Fibroblast of the aortic adventitia (primary cell): ENCODE results near the gene MOB2. TPM values are rescaled to one million over a fixed set of nuclear protein-coding genes. Genes with fewer than 3 reads are reported as not detected.

Source experiments
- DNase-seq: peaks from one replicate; pipeline ENCODE4 v3.0.0-alpha.2; 2010; ENCODE audit warnings: low read depth
- H3K4me3 ChIP-seq: 2 replicates; pipeline ENCODE4 v1.5.1; 2011; ENCODE audit warnings: low read depth, mild to moderate bottlenecking, control low read depth, low read length, moderate library complexity
- CTCF ChIP-seq: IDR thresholded peaks from 2 replicates; pipeline ENCODE4 v1.5.1; 2011; ENCODE audit warnings: mild to moderate bottlenecking, low read length, control low read depth, inconsistent platforms; ENCODE audit not compliant: insufficient read depth
- total RNA-seq: library from RNA; depleted of rRNA; stranded (reverse); fragments of >200 nt; gene quantifications from 2 replicates; pipeline ENCODE4 v1.2.3, GENCODE V29; 2012; ENCODE audit warnings: low replicate concordance

The MOB2 gene
- total RNA-seq, 1 donor = 13.9 TPM

DNA sequence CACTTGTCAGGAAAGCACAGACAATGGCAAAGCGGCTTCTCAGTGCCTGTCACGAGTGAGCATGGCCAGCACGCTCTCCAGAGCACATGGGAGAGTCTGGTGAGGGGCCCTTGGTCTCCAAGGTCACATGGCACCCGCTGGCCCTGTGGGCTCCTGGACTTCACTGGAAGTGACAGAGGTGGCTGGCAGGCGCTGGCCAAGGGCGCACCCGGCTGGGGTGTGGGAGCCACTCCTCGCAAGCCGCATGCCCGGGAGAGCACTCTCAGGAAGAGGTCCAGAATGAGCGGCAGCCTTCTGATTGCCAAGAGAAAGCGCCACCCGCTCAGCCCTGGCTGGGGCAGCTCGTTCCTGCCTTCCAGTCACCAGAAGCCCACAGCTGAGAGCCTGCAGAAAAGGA is 17.1 kb upstream of the MOB2 start:
- no peak overlapping the region for H3K4me3 ChIP-seq
- no peak for TF ChIP-seq CTCF
- DNase-seq = no peak

DNA sequence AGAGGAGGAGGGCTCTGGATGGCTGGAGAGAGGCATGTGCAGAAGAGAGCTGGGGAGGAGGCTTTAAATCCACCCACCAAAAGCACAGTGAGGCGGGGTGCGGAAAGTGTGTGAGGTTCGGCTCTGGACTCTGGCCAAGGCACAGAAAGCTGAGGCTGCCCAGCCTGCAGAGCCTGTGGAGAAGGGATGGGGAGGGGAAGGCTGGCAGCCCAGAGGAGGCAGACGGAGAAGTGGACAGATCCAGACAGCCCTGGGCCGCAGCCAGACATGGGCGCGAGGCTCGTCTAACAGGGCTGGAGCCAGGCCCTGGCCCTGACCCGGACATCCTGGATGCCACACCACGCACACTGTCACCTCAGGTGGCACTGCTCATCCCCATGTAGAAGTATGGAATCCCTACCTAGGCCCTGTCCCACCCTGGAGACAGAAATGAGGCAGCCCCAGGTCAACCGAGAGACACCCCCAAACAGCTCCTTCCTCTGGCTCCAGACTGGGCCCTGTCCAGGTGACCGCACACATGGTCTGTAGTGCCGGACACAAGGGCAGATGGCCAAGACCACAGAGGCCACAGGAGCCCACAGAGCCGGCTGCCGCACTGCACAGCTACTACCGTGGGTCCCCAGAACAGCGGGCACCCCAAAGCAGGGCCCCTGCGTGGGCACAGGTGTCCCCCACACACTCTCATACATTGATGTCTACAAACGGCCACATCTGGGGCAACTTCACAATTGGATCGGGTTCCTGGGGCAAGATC is 16.6 kb upstream of the MOB2 start:
- no peak for DNase-seq
- H3K4me3 ChIP-seq = no peak overlapping the region
- no peak for TF ChIP-seq CTCF

DNA sequence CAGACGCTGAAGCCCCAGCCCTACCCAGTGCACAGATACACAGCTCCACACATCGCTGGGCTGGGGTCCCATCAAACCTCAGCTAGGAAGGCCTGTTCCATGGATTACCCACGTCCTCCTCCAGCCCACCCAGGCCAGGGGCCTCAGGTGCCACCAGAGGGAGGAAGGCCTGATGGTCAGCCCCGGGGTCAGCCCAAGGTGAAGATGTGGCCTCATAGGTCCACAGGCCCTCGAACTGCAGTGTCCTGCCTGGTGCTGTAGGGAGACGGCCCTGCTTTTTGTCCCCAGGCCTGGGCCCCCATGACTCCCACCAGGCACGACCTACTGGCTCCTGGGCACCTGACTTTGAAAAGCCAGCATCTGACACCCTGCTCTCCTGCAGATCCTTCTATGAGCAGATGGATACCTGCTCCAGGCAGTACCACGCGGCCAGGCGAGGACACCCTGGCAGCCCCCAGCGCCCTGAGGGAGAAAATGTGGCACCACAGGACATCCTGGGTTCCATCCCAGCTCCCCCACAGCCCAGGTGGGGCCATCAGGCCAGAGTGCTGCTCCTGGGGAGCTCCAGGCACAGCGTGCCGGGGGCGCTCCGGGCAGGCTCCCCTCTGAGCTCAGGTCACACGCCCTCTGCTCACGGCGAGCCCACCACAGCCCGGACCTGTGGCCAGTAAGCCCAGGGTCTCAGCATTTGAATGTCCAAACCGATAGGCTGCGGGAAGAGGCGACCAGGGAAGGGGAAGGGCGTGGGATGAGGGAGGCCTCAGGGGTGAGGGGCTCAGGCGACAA is 15.8 kb upstream of the MOB2 start:
- no peak overlapping the region for H3K4me3 ChIP-seq
- no peak for TF ChIP-seq CTCF
- DNase-seq = no peak

DNA sequence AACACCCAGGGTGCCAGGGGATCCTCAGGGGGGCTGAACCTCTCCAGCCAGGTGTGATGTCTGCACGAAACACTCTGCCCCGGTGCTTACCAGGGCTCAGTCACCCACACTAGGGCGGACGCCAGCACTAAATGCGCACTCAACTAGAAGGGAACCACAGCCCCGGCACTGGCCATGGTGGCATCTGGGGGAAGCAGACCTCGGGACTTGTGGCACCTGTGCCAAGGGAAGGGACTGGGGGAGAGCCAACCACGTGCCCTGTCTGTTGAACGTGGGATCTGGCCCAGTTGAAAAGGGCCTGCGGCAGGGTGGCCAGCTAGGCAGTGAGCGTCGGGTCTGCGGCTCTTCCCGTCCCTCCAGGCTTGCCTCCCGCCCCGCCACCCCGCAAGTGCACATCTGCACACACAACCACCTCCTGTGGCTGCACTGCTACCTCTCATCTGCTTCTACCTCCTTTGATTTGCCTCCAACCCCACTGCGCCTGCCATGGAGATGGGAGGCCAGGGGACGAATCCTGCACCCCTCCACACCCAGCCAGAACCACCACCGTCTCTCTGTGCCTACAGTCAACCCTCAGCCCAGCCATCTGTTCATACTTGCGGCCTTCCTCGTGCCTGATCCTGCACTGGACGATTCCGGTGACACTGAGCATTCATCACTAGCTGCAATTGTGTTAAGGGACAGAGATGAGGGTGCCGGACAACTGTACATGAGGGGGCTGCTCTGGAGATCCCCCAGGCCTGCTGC is 15.0 kb upstream of the MOB2 start:
- no peak for TF ChIP-seq CTCF

DNA sequence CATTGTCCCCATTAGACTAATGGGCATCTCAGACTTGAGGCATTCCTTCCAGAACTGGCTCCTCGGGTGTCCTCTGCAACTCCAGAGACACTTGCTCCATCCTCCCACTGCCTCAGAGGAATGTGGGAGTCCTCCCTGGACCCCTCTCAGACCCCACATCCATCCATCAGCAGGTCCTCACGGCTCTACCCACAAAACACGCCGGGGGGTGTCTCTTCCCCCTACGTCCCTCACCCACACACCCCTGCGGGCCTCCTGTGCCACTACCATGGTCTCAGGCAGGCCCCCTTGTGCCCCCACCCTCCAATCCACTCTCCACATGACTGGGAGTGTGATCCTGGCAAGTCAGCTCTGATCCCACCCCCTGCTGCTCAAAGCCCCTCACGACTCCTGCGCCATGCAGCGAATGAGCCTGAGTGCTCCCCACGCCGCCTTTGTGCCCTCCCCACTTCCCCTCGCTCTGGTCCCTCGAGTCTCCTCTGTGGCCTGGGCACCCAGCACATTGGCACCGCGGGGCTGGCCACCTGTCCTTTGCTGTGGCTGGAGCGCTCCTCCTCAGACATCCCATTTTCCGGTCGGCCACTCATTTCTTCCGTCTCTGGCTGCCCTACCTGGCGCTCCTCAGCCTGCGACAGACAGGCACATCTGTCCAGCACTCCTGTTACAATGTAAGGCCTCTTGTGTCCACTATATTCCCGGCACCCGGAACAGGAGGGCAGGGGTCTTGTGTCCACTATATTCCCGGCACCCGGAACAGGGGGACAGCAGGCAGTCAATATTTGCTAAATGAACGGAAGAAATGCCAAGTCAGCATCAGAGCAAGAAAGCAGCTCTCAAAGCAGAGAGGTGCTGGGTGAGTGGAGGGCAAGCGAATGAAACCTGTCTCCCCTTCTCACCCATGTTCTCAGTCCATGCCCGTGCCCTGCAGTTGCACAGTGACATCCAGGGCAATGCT is 14.2 kb upstream of the MOB2 start:
- H3K4me3 ChIP-seq = no peak overlapping the region
- no peak for TF ChIP-seq CTCF
- no peak for DNase-seq

More for the DNA sequence above, 15.0 kb upstream of the MOB2 start:
- H3K4me3 ChIP-seq = no peak overlapping the region
- no peak for DNase-seq

GRCh38 chr11:1499899-1500298 is 13.3 kb upstream of the MOB2 start:
- no peak for DNase-seq
- TF ChIP-seq CTCF = no peak
- no peak overlapping the region for H3K4me3 ChIP-seq
